ENCODE data around the gene SH2D1B.

SH2D1B gene

DNA sequence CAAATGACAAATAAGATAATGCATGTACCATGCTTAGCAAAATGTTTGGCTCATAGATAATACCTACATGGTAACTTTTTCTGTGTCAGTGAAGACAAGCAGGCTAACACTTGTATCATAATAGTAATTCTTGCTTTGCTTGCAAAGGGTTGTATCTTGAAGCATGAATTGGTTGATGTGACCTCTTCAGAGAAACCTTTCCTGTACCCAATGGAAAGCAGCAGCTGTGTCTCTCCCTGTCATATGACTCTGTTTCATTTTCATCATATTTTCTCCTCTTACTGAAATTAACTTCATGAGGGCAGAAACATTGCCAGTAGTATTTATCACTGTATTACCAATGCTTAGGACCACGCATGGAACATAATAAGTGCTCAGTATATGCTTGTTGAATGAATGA, 4.4 kb downstream of the SH2D1B start:
- no peak overlapping the region for H3K4me3 ChIP-seq (ENCODE audit: low read depth, low read length)
- TF ChIP-seq, protein P1, sequence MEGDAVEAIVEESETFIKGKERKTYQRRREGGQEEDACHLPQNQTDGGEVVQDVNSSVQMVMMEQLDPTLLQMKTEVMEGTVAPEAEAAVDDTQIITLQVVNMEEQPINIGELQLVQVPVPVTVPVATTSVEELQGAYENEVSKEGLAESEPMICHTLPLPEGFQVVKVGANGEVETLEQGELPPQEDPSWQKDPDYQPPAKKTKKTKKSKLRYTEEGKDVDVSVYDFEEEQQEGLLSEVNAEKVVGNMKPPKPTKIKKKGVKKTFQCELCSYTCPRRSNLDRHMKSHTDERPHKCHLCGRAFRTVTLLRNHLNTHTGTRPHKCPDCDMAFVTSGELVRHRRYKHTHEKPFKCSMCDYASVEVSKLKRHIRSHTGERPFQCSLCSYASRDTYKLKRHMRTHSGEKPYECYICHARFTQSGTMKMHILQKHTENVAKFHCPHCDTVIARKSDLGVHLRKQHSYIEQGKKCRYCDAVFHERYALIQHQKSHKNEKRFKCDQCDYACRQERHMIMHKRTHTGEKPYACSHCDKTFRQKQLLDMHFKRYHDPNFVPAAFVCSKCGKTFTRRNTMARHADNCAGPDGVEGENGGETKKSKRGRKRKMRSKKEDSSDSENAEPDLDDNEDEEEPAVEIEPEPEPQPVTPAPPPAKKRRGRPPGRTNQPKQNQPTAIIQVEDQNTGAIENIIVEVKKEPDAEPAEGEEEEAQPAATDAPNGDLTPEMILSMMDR (IDR thresholded peaks at IDR 0.05; ENCODE audit: low read depth, low read length), result no peak

DNA sequence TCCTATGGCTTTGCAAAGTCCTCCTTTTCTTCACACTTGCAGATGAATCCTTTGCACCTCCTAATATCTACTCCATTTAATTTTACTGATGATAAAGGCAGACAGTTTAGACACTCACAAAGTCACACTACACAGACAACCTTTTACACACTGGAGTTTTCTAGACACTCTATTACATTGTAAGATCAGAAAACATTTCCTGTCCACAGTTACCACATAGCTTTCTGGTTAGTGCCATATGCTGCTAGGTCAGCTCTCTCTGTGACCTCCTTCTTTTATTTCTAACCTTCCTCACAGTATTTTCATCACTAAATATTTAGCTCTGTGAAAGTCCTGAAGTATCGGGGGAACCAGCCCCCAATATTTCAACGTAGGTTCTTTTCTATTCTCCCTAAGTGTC, 5.1 kb downstream of the SH2D1B start:
- H3K4me3 ChIP-seq (ENCODE audit: low read depth, low read length), result no peak overlapping the region
- TF ChIP-seq, protein P1 (IDR thresholded peaks at IDR 0.05; ENCODE audit: low read depth, low read length), result no peak

DNA sequence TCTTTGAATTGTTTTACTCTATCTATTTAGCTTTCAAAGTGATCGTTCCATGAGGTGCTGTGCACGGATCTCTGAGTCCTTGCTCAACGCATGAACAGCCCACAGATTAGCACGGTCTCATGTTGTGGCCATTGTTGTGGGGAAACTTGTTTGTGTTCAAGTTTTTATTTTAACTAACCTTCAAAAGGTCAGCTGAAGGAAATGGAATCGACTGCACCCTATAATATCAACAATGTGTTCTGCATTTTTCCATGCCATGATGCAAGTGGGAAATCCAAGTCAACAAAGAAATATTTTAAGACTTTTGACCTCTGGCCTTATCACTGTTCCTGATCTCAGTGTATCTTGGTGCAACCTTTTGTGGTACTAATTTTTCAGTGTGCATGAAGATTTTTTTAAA, 6.1 kb downstream of the SH2D1B start:
- TF ChIP-seq, protein P1 (IDR thresholded peaks at IDR 0.05; ENCODE audit: low read depth, low read length), result no peak

DNA sequence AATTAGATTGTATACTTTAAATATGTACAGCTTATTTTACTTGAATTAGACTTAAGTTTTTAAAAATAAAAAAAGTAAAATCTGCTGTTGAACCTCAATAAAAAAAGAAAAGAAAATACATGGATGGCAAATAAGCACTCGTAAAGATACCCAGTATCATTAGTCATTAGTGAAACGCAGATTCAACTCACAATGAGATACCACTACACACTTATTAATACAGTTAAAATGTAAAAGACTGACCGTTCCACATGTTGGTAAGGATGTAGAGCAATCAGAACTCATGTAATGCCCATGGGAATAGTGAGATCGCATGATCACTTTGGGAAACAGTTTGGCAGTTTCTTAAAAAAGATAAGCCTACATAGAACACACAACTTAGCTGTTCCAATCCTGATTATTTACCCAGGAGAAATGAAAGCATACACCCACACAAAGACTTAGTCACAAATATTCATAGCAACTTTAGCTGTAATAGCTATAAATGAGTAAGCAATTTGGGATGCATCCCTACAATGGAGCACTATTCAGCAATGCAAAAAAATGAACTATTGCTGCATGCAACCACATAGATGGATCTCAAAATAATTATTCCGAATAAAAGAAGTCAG, 7.3 kb downstream of the SH2D1B start:
- no peak overlapping the region for H3K4me3 ChIP-seq (ENCODE audit: low read depth, low read length)
- TF ChIP-seq, protein P1 (IDR thresholded peaks at IDR 0.05; ENCODE audit: low read depth, low read length), result no peak

More for the DNA sequence above, 6.1 kb downstream of the SH2D1B start:
- no peak overlapping the region for H3K4me3 ChIP-seq (ENCODE audit: low read depth, low read length)

DNA sequence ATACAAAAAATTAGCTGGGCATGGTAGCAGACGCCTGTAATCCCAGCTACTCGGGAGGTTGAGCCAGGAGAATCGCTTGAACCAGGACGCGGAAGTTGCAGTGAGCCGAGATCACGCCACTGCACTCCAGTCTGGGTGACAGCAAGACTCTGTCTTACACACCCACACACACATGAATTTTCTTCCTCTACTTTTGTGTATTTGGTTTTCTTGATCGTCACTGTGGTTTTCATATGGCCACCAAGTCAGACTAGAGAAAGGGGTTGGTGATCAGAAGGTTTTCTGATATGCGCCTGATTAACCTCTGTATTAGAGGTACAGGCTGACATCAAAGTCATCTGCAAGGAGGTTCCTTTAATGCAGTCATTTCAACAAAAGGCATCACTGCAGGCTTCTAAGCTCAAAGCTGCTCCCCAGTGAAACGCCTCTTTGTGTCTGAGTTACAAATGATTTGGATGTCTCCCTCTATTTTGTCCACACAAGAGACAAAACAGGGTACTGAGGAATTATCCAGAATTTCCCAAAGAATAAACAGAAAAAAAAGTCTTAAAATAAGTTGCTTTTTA, 11.1 kb downstream of the SH2D1B start:
- no peak overlapping the region for H3K4me3 ChIP-seq (ENCODE audit: low read depth, low read length)
- TF ChIP-seq, protein P1 (IDR thresholded peaks at IDR 0.05; ENCODE audit: low read depth, low read length), result no peak

DNA sequence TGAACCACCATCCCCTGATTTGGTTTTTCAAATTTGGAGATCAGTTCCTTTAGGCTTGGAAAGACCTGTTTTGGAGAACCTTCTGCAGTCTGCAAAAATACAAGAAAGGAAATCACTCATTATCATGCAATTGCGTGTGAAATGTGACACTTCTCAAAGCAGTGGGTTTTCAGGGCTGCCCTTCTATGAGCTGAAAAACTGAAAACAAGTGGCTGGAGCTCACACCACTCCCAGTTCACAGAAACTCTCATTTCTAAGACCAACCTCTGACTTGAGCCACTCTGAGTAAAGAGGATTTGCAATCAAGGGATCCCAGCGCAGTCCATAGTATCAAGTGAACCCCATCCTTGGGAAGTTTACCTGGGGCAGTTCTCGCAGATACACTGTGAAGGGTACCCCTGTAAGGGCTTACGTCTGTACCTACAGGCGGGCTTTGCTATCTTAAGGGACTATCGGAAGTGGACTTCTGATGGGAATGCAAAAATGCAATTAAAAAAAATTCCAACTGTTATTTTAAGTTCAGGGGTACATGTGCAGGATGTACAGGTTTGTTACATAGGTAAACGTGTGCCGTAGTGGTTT, 12.8 kb downstream of the SH2D1B start:
- H3K4me3 ChIP-seq (ENCODE audit: low read depth, low read length), result no peak overlapping the region
- TF ChIP-seq, protein P1 (IDR thresholded peaks at IDR 0.05; ENCODE audit: low read depth, low read length), result no peak

DNA sequence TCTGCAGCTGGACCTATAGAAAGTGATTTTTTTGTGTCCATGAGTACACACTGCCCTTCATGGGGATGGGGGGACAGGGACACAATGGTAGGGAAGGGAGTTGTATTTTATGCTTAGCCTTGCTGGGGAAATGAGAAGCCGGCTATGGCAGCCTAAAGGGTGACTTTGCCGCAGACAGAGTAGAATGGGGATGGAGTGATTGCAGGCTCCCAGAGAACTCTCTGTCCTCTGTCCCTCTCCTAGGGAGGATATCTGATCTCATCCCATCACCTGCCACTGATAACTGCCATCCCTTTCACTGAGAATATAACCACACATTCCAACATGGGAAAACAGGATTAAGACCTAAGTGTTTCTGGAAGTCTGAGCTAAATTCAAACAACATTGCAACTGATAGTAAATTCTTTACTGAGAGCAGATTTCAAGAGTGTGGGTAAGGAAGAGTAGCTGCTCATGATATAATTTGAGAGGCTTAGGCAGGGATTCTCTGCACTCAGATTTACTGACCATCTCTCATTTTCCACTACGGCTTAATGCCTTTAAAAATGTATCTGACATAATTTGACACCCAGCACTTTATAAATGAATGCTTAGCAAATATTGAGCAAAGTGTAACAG, 13.9 kb downstream of the SH2D1B start:
- TF ChIP-seq, protein P1 (IDR thresholded peaks at IDR 0.05; ENCODE audit: low read depth, low read length), result no peak
- H3K4me3 ChIP-seq (ENCODE audit: low read depth, low read length), result no peak overlapping the region

Data from WI38 (cell line).